H1 (cell line): ENCODE data around the gene GPC6. TPM values are rescaled to one million over a fixed set of nuclear protein-coding genes. Genes with fewer than 3 reads are reported as not detected.

Experiments used
- CTCF ChIA-PET: fragments of 300-600 bp; sonication (Branson Sonifier 250); formaldehyde crosslinking; loops from one replicate; lab custom pipeline; 2021; ENCODE audit not compliant: partially characterized antibody; lab: Charles Lee
- POLR2A ChIA-PET: fragments of 300-600 bp; sonication (Branson Sonifier 250); formaldehyde crosslinking; loops from one replicate; lab custom pipeline; 2021; ENCODE audit warnings: inconsistent platforms; ENCODE audit not compliant: partially characterized antibody; lab: Charles Lee
- DNase-seq, 2 experiments: peaks; one replicate each; pipeline versions ENCODE4 v3.0.0 to v3.0.0-alpha.2; 2010 to 2022; ENCODE audit warnings: low spot score in 2 of 2, low read depth in 1 of 2, mixed read lengths in 1 of 2
- FAIRE-seq: peaks from 2 replicates; lab custom pipeline; 2011; peaks lifted over from hg19 to GRCh38; lab: Jason Lieb, UNC
- H2AFZ ChIP-seq: 2 replicates; pipeline ENCODE4 v1.8.1; 2012; ENCODE audit warnings: low read length, inconsistent platforms
- H2AK5ac ChIP-seq: 2 replicates; pipeline ENCODE4 v1.6.1; 2013; ENCODE audit warnings: low read depth, low read length
- H2BK120ac ChIP-seq: replicated peaks from 2 replicates; pipeline ENCODE3; 2013; ENCODE audit warnings: low read depth, low read length, inconsistent platforms
- H2BK12ac ChIP-seq: 2 replicates; pipeline ENCODE4 v1.6.1; 2013; ENCODE audit warnings: low read depth, low read length
- H2BK15ac ChIP-seq: 2 replicates; pipeline ENCODE4 v1.6.1; 2013; ENCODE audit warnings: low read length
- H2BK20ac ChIP-seq: 2 replicates; pipeline ENCODE4 v1.6.1; 2013; ENCODE audit warnings: low read length
- H2BK5ac ChIP-seq: 2 replicates; pipeline ENCODE4 v1.6.1; 2013; ENCODE audit warnings: low read depth, low read length
- H3K14ac ChIP-seq: 2 replicates; pipeline ENCODE4 v1.6.1; 2013; ENCODE audit warnings: inconsistent platforms; ENCODE audit not compliant: insufficient read length
- H3K18ac ChIP-seq: 2 replicates; pipeline ENCODE4 v1.6.1; 2013; ENCODE audit warnings: low read length; ENCODE audit errors: extremely low read depth
- H3K23ac ChIP-seq: 2 replicates; pipeline ENCODE4 v1.6.1; 2013; ENCODE audit warnings: inconsistent platforms; ENCODE audit not compliant: insufficient read length
- H3K23me2 ChIP-seq: 2 replicates; pipeline ENCODE4 v1.6.1; 2013; ENCODE audit warnings: low read depth, low read length
- H3K27ac ChIP-seq: 2 replicates; pipeline ENCODE4 v1.6.1; 2011; ENCODE audit warnings: low read depth, low read length, inconsistent platforms
- H3K27me3 ChIP-seq, 4 experiments: replicated peaks in 1 of 4; 1 replicate in 1 of 4; 2 replicates in 3 of 4; pipeline versions ENCODE4 v1.6.1 to v1.8.1; 2011 to 2013; ENCODE audit warnings: low read length in 3 of 4, mild to moderate bottlenecking in 3 of 4, inconsistent platforms in 2 of 4, mixed read lengths in 2 of 4, moderate library complexity in 1 of 4; ENCODE audit not compliant: control insufficient read depth in 3 of 4, insufficient read depth in 3 of 4; ENCODE audit errors: extremely low read depth in 1 of 4
- H3K36me3 ChIP-seq, 4 experiments: 2 replicates each; pipeline versions ENCODE4 v1.6.1 to v1.8.1; 2011 to 2013; ENCODE audit warnings: mild to moderate bottlenecking in 4 of 4, low read length in 3 of 4, moderate library complexity in 2 of 4, control low read depth in 1 of 4, inconsistent platforms in 1 of 4; ENCODE audit not compliant: insufficient read depth in 4 of 4, control insufficient read depth in 2 of 4
- H3K4ac ChIP-seq: replicated peaks from 2 replicates; pipeline ENCODE3; 2013; ENCODE audit warnings: low read length, low read depth, mixed read lengths, inconsistent platforms; ENCODE audit not compliant: insufficient read length
- H3K4me1 ChIP-seq, 4 experiments: replicated peaks in 1 of 4; 1 replicate in 1 of 4; 2 replicates in 3 of 4; pipeline versions ENCODE4 v1.6.1 to v1.8.1; 2011 to 2013; ENCODE audit warnings: low read length in 3 of 4, inconsistent platforms in 2 of 4, mixed read lengths in 1 of 4; ENCODE audit not compliant: insufficient read depth in 4 of 4, control insufficient read depth in 3 of 4
- H3K4me2 ChIP-seq, 2 experiments: 2 replicates each; pipeline versions ENCODE4 v1.6.1 to v1.8.1; 2011 to 2013; ENCODE audit warnings: low read depth in 2 of 2, low read length in 2 of 2, control low read depth in 1 of 2, inconsistent platforms in 1 of 2, mild to moderate bottlenecking in 1 of 2; ENCODE audit not compliant: insufficient read depth in 1 of 2
- H3K4me3 ChIP-seq, 4 experiments: fragments of 200-600, 300-600 bp in 1 of 4; sonication (generic), shearing (Covaris generic), sonication (Bioruptor Twin) in 1 of 4; 2 replicates each; pipeline versions ENCODE4 v1.5.1 to v1.8.1; 2011 to 2016; ENCODE audit warnings: low read length in 4 of 4, low read depth in 3 of 4, control low read depth in 2 of 4, inconsistent platforms in 2 of 4, mild to moderate bottlenecking in 2 of 4, mixed read lengths in 1 of 4, moderate library complexity in 1 of 4; ENCODE audit not compliant: insufficient read depth in 2 of 4; ENCODE audit errors: extremely low read depth in 1 of 4
- H3K56ac ChIP-seq: replicated peaks from 2 replicates; pipeline ENCODE3; 2013; ENCODE audit warnings: low read depth, mild to moderate bottlenecking, mixed read lengths, low read length, inconsistent platforms; ENCODE audit not compliant: insufficient read length
- H3K79me1 ChIP-seq: 2 replicates; pipeline ENCODE4 v1.6.1; 2013; ENCODE audit warnings: low read depth, low read length, control low read depth
- H3K79me2 ChIP-seq, 2 experiments: 2 replicates each; pipeline versions ENCODE4 v1.6.1 to v1.8.1; 2012 to 2013; ENCODE audit warnings: low read length in 2 of 2, mild to moderate bottlenecking in 2 of 2, inconsistent platforms in 1 of 2; ENCODE audit not compliant: insufficient read depth in 2 of 2, control insufficient read depth in 1 of 2
- H3K9ac ChIP-seq, 4 experiments: replicated peaks in 1 of 4; 1 replicate in 1 of 4; 2 replicates in 3 of 4; pipeline versions ENCODE4 v1.6.1 to v1.8.1; 2011 to 2013; ENCODE audit warnings: low read depth in 3 of 4, low read length in 3 of 4, control low read depth in 2 of 4, mild to moderate bottlenecking in 2 of 4, moderate library complexity in 2 of 4, inconsistent platforms in 1 of 4; ENCODE audit errors: extremely low read depth in 1 of 4
- H3K9me3 ChIP-seq, 2 experiments: 2 replicates each; pipeline versions ENCODE4 v1.6.1 to v1.8.1; 2012 to 2013; ENCODE audit warnings: mild to moderate bottlenecking in 2 of 2, moderate library complexity in 2 of 2, control low read depth in 1 of 2, inconsistent platforms in 1 of 2, low read depth in 1 of 2, low read length in 1 of 2, mixed read lengths in 1 of 2; ENCODE audit not compliant: insufficient read depth in 2 of 2
- H4K20me1 ChIP-seq, 2 experiments: replicated peaks in 1 of 2; 2 replicates each; pipeline versions ENCODE3 to v1.8.1; 2011 to 2013; ENCODE audit warnings: inconsistent platforms in 2 of 2, low read length in 2 of 2, mild to moderate bottlenecking in 1 of 2; ENCODE audit not compliant: insufficient read depth in 2 of 2, control insufficient read depth in 1 of 2
- H4K5ac ChIP-seq: 2 replicates; pipeline ENCODE4 v1.6.1; 2013; ENCODE audit warnings: low read length, low read depth, mixed read lengths, inconsistent platforms; ENCODE audit not compliant: insufficient read length
- H4K8ac ChIP-seq: 2 replicates; pipeline ENCODE4 v1.8.0; 2013; ENCODE audit warnings: mild to moderate bottlenecking, moderate library complexity, low read length, inconsistent platforms; ENCODE audit not compliant: insufficient read depth; ENCODE audit errors: extremely low read depth
- H4K91ac ChIP-seq: replicated peaks from 2 replicates; pipeline ENCODE3; 2013; ENCODE audit warnings: low read length, mixed read lengths, inconsistent platforms; ENCODE audit not compliant: insufficient read length
- SIRT6 ChIP-seq: IDR thresholded peaks from one replicate; pipeline ENCODE4 v1.7.1; 2012; ENCODE audit warnings: low read length, inconsistent platforms
- WGBS, 2 experiments: shearing (Covaris generic) in 1 of 2; methylation state at CpG; one replicate each; pipeline versions ENCODE4 v1.1.6 to v1.1.7; 2013 to 2015; ENCODE audit warnings: low lambda C conversion rate in 2 of 2, mixed read lengths in 2 of 2, inconsistent platforms in 1 of 2, low coverage in 1 of 2, missing lambda C conversion rate in 1 of 2; ENCODE audit not compliant: insufficient replicate concordance in 2 of 2, insufficient coverage in 1 of 2, insufficient read length in 1 of 2; ENCODE audit errors: extremely low coverage in 1 of 2, missing lambda C conversion rate in 1 of 2; 5-methylcytosine and 5-hydroxymethylcytosine counted together
- polyA plus RNA-seq, 7 experiments: library from polyadenylated mRNA; depleted of rRNA in 3 of 7; stranded (reverse) in 5 of 7; unstranded in 2 of 7; fragments of >200 nt in 5 of 7; fragments of 200-250 nt in 2 of 7; gene quantifications; 1 replicate in 5 of 7; 2 replicates in 1 of 7; 4 replicates in 1 of 7; pipeline versions ENCODE4 v1.2.1 to v1.2.3, GENCODE V29; 2011 to 2013; ENCODE audit warnings: missing spikeins in 2 of 7, mixed read lengths in 2 of 7
- total RNA-seq: library from RNA; stranded (reverse); fragmentation: NEBNext Ultra II Directional; extraction: Animal tissue kit (Norgen Biotek cat#: 25700); gene quantifications from 2 replicates; pipeline ENCODE4 v1.2.1, GENCODE V29; 2021

The GPC6 gene
- total and polyA plus RNA-seq, 2 of the 8 experiments (the other 6 are each of a cell fraction or from before 2014, with no cell fraction given), result 5.4 to 12.0 TPM

GRCh38 chr13:93193682-93194081, 32.9 kb upstream of the GPC6 start:
- no peak overlapping the region for H4K91ac ChIP-seq
- no peak overlapping the region for H3K4me2 ChIP-seq
- H3K9ac ChIP-seq, result no peak overlapping the region
- H2AFZ ChIP-seq, result no peak overlapping the region
- no peak overlapping the region for H2BK12ac ChIP-seq
- no peak overlapping the region for H3K27ac ChIP-seq
- no peaks in the 10 kb centered on the region for H3K23me2 ChIP-seq
- H3K9me3 ChIP-seq, result peaks cover 25 to 31% of the 10 kb centered on the region in 2 experiments; a peak in 3 of 4 replicates
- POLR2A ChIA-PET, result no interaction called here
- no peak overlapping the region for H2BK20ac ChIP-seq
- H3K79me1 ChIP-seq, result no peaks in the 10 kb centered on the region
- H3K4me3 ChIP-seq, result no peak overlapping the region
- no peaks in the 10 kb centered on the region; a peak in 2 of 8 replicates for H3K36me3 ChIP-seq
- no peak overlapping the region for H3K18ac ChIP-seq
- no peak overlapping the region for H3K23ac ChIP-seq
- H2AK5ac ChIP-seq, result no peak overlapping the region
- no peak for TF ChIP-seq SIRT6
- TF ChIP-seq, all 59 proteins: peak for 0
- no peak for FAIRE-seq
- Histone ChIP-seq H4K20me1 (no peaks in the 10 kb centered on the region), H3K56ac (no peak overlapping the region), H3K4me1 (no peaks in the 10 kb centered on the region), H2BK120ac (no peak overlapping the region), H2BK5ac (no peak overlapping the region), H3K79me2 (no peaks in the 10 kb centered on the region), H3K27me3 (no peaks in the 10 kb centered on the region), H4K8ac (no peak overlapping the region), H3K14ac (no peak overlapping the region), H3K4ac (no peak overlapping the region), H2BK15ac (no peak overlapping the region), H4K5ac (no peak overlapping the region)
- WGBS, 2 experiments, result 91% methylated on average over 4 of the region's 4 CpGs; no CpG with 5 or more reads in 1 of the 2 experiments
- no peak for DNase-seq
- CTCF ChIA-PET, result no interaction called here
